Hematopoietic multipotent progenitor cell treated with erythropoietin and hydrocortisone succinate and interleukin-3 and kit ligand, for 4 days (in vitro differentiated cells): ENCODE data around the gene DMWD.
"Not testable (repeated sequence)": the region's sequence is repeated elsewhere in the genome, so short reads cannot be mapped to it uniquely, and the experiment has no call there.

ENCODE experiments used
- DNase-seq: peaks from one replicate; pipeline ENCODE4 v3.0.0-alpha.2; 2015

The DMWD gene

DNA sequence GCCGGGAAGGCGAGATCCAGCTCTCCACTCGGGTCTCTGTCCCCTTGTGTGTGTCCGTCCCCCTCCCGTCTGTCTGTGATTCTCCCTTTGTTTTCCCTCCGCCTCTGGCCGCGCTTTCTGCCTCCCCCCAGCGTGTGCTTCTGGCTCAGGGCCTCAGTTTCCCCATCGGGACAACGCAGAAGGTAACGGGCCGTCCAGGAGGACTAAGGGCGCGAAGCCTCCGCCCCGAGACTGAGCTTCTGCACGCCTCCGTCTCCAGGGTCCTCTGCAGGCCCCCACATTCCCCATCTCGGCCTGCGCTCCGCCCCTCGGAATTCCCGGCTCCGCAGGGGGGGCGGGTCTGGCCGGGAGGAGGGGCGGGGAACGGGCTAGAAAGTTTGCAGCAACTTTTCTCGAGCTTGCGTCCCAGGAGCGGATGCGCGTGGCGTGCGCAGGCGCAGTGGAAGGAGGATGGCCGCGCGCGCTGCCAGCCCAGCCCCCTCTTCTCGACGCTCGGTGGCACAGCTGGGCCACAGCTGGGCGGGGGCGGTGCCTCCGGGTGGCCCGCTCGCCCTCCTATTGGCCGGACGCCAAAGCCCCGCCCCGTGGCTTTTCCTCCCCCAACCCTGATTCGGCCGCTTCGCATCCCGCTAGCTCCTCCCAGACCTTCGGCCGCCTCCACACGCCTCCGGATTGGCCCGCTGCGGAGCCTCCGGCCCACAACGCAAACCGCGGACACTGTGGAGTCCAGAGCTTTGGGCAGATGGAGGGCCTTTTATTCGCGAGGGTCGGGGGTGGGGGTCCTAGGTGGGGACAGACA lies 23.5 kb downstream of the DMWD start, which contains the start of gene SIX5:
TSS of gene SIX5 (minus strand) at position 269 of the 799 bp plus-strand sequence. CDS start 408 bp downstream, outside the sequence.
- peak; percentile 98 for DNase-seq

DNA sequence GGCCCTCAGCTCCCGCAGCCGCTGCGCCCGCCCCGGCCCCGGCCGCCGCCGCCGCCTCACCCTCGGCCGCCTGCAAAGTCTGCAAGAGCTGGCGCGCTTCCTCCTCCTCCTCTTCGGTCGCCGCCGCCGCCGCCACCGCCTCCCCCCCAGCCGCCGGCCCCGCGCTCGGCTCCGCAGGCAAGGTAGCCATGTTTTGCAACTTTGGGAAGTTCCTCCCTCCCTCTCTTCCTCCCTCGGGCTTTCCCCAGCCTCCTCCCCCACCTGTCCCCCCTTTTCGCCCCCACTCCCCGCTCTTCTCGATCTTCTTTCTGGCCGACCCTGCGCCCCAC lies 24.0 kb downstream of the DMWD start:
- peak; percentile 65 for DNase-seq

DNA sequence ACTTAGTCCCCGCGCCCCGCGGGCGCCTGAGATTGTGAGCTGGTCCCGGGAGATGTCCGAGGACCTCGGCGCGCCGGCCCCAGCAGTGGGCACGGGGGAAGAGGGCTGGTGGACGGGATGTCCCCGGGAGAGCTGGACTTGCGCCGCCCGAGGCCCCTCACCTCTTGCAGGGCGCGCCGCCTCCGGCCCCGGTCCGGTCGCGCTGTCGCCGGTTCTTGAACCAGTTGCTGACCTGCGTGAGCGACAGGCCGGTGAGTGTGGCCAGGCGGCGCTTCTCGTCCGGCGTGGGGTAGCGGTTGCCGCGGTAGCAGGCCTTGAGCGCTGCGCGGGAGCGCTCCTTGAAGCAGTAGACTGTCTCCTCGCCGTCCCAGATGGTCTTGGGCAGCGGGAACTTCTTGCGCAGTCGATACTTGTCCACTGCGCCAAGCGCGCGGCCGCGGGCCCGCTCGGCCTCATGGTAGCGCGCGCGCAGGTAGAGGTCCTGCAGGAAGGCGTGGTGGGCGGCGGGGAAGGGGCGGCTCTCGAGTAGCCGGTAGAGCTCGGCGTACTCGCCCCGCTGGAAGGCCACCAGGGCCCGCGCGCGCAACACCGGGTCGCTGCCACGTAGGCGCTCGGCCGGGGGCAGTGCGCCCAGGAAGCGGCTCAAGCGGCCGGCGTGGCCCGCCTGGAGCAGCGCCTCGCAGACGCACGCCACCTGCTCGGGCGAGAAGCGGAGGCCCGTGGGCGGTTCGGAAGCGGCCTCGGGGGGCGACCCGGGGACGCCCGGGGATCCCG lies 24.6 kb downstream of the DMWD start:
- DNase-seq, result peak; percentile 60

DNA sequence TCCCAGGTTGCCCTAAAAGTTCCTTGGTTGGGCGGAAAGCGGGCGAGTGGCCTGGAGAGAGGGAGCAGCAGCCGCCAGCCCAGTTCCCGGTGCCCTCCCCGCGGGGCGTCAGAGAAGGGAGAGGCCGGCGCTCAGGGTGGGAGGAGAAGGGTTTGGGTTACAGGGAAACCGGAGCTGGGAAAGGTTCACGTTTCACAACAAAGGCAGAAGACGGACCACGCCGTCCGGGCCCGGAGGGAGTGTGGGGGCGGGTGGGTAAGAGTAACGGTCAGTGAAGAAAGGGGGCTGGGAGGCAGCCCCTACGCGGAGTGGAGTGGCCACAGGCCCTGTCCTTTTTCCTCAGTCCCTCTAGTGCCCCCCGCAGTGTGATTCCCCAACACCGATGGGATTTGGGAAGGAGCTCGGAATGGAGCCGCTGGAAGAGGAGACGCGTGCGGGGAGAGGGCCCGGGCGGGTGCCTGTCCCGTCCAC lies 25.2 kb downstream of the DMWD start:
- no peak for DNase-seq

DNA sequence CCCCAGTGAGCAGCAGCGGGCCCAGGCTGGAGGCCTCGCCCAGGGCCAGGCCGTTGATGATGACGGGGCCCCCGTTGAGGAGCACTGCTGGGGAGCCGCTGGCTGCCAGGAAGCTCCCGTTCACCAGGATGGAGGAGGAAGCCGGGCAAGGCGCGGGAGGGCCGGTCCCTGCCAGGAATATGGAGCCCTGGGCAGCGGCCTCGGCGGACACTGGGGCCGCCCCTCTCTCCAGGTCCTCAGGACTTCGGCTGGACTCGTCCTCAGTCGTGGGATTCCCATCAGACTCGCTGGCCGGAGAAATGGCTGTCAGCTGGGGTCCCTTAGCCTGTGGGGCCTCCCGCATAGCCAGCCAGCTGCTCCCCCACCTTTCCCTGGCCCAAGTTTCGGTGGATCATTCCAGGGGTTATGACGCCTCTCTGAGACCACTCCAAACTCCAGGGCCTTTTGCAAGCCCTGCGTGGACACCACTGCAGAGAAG lies 25.7 kb downstream of the DMWD start:
- DNase-seq, result no peak

DNA sequence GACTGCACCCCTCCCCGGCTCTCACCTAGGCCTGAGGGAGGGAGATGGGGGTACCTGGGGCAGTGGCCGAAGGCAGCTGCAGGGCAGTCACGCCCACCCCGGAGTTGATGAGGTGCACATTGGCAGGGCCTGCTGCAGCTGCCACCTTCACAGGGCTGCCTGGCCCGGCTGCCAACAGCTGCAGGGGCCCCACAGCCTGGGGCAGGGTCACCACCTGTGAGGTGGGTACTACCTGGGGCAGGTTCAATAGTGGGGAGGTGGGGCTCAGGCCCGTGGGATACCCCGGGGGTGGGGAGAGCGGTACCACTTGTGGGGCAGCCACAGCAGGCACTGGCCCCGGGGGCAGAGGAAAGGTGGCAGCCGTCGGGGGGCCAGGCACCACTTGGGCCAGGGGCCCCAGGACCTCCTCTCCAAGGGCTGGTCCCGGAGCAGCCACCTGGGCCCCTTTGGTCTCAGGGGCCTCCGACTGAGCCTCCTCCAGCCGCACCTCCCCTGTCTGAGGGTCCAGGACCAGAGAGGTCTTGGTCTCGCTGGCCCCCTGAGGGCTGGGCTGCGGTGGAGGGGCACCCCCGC lies 26.3 kb downstream of the DMWD start:
- no peak for DNase-seq

DNA sequence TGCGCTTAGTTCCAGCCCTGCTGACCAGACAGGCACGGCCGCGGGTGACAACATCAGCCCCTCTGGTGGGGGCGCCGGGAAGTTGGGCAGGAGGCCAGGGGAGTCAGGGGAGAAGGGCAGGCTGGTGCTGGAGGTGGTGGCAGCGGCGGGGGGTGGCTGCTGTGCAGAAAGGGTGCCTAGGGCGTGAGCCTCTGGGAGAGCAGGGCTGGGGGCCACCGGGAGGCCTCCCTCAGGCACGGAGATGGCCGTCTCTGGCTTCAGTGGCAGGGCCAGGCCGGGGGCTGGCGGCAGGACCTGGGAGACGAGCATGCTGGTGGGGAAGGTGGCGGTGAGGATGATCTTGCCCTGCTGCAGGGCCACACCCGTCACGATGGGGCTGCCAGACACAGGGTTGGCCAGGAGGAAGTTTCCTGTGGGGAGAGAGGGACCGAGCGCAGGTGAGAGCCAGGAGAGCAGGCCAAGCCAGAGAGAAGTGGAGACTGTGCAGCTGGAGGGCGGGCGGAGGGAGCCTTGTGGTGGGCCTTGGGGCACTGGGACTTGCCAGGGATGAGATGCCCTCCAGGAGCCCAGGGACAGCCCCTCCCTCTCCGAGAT lies 26.8 kb downstream of the DMWD start:
- no peak for DNase-seq

DNA sequence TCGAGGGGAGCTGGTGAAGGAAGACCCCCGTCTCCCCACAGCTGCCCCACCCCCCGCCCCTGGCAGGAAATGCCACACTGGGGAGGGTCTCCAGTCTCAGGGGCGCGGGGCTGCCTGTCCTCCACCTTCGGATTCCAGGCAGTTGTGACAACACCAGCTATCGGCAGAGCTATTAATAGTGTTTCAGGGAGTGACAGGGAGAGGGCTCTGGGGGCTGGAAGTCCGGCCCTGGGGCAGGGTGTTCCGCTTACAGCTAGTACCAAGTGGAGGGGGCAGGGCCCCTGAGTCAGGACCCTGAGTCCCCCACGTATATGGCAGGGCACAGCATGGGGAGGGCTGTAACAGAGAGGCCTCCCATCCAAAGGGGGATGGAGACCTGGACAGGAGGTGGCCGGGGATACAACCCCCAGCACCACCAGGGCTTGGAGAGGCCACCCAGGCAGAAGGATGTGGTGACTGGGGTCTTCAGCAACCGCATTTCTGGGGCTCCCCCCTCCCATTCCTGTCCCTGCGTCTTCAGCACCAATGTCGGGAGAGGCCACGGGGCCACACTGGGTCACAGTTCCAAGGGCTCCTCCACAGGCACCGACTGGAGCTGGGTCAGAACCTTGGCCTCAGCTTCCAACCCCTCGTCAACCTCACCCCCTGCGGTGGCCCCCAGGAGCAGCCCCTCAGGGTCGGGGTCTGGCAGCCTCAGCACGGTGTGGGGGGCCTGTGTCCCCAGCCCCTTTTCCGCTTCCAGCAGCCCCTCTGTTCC lies 27.5 kb downstream of the DMWD start:
- no peak for DNase-seq

DNA sequence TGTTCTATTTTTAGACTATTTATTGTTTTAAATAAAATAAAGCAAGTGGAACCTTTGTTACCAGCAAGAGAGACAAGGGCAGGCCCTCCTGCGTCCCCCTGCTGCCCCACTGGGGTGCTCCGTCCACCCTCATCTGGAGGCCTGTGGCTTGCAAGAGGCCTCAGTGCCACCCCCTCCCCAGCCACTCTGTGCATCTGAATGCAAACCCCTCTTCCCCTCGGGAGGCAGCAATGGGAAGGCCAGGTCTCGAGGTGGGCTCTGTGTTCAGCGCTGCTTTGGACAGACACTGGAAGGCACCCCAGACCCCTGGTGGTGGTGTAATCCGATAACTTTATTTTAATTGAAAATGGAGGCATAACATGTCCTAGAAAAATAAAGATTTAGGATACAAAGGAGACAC lies 28.2 kb downstream of the DMWD start:
- DNase-seq, result no peak

DNA sequence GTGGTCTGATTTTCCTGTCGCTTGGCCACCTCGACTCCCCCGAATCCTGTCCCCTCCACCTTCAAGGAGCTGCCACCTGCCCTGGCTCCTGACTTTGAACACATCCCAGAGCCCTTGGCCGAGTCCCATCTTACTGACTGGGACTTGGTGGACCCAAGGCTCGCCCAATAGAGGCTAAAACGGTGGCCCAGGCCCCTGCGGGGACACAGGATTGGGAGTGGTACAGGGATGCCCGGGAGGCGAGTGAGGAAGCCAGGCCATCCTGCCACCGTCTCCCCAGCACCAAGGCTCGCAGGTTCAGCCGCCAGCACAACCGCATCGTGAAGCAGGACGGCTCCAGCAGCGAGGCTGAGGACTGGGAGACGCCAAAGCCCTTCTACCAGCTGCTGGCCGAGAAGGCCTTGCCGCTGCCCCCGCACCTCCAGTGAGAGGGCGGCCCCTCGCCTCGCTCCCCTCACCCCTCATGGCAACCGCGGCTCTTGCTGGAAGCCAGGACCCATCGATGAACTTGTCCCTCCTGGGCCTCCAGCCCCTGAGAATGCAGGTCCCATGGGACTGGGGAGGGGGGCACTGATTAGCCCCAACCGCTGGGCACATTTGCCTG lies 28.9 kb downstream of the DMWD start:
- DNase-seq, result no peak

DNA sequence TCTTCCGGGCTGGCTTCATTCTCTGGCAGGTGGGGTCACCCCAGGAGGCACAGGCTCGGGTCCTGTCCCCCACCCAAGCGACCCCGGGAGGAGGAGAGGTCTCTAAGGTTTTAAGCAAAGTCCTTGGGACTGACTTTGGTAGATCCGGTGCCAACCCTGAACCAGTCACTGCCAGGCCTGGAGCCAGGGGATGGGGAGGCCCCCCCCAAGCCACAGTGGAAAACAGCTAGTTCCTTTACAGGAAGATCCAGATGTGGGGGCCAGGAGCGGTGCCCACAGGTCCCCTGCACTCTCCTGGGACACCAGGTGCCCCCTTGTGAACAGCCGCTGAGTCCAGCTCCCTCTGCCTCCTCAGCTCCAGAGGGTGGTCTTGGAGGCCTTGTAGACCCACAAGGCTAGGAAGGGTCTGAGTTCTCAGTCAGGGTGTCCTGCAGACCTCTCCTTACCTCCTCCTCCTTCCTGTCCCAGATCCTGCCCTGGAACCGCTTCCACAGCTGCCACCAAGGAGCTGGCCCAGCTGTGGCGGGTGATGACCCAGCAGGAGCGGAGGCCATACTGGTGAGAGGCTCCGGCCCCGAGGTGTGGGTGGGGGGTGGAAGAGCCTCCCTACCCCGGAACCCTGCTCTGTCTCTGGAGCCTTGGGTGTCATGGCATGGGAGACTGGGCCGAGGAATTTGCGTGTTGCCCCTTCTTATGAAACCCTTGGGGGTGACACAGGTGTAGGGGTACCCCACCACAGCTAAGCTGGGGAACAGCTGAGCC lies 29.6 kb downstream of the DMWD start:
- no peak for DNase-seq

DNA sequence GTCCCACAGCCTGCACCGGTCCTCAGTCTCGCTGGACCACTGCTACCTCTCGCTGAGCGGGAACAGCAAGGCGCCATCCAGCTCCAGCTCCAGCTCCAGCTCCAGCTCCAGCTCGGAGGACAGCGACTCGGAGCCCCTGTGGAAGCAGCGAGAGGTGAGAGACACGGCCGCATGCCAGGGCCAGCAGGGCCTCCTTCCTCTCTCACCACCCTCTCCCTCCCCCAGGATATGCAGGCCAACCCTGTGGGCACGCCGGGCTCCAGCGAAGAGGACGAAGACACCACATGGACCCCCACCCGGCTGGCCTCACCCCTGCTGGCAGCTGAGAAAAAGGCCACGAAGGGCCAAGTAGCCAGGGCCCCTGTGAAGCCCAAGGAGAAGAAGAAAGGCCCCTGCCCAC lies 30.9 kb downstream of the DMWD start:
- no peak for DNase-seq

DNA sequence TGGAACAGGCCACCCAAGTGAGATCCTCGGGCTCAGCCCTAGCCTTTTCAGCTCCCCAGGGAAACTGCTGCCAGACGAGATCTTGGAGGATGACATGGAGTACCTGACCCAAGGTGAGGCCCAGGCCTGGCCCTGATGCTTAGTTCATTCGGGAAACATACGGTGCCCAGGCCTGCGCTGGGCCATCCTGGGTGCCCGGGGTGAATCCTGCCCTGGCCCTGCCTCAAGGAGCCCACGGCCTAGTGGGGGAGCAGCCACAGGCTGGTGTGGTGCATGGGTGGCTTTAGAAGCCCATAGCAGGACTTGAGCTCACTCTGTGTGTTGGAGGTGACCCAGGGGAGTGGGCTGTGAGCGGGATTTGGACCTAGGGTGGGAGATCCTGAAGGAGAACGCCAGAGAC lies 33.7 kb downstream of the DMWD start:
- DNase-seq, result no peak

DNA sequence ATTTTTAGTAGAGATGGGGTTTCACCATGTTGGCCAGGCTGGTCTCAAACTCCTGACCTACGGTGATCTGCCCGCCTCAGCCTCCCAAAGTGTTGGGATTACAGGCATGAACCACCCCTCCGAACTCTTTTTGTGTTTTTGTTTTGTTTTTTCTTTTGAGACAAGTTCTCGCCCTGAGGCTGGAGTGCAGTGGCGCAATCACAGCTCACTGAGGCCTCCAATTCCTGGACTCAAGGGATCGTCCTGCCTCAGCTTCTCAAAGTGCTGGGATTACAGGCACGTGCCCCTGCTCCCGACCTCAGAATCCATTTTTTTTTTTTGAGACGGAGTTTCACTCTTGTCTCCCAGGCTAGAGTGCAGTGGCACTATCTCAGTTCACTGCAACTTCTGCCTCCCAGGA lies 35.0 kb downstream of the DMWD start:
- DNase-seq, result no peak

DNA sequence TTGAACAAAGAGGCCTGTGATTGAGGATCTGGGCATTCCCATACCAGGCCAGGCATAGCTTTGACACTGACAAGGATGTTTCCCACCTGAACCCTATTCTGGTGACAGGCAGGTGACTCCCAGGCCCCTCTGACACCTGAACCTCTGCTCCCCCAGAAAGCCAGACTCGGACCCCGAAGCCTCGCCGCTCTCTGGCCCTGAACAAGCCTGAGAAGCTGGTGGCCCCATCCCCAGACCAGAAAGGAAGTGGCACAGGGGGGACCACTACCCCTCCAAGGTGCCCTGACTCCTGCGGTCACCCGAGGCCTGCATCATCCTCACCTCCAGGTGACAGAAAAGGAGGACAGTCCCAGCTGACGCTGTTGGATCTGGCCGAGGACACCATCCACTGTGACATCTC lies 38.3 kb downstream of the DMWD start:
- DNase-seq, result no peak

DNA sequence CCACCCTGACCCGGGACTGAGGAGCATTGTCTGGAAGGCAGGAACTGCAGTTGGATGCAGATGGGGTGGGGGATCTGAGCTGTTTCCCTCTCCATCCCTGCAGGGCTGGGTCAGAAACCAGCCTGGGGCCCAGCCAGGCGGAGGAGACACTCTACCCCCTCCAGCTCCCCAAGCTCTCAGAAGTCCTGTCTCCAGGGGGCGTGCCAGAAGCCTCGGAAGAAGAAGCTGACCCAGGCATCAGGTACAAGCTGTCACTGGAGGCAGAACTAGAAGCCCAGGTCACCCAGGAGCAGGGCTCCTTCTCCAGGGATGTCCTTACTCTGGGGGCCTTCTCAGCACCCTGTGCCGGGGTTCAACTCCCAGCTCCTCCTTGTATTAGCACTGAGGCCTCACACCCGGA lies 39.1 kb downstream of the DMWD start:
- no peak for DNase-seq

DNA sequence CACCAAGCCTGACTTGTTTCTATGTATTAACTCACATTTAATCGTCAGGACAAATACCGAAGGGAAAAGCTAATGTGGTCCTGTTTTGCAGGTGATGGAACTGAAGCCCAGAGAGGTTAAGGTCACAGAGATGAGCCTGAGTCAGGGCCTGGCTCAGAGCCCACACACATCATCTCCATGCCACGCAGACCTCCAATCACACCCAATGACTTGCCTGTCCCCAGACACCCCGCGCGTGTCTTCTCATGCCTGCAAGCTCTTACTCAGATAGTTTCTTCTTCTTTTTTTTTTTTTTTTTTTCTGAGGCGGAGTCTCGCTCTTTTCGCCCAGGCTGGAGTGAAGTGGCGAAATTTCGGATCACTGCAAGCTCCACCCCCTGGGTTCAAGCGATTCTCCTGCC lies 40.0 kb downstream of the DMWD start:
- no peak for DNase-seq

DNA sequence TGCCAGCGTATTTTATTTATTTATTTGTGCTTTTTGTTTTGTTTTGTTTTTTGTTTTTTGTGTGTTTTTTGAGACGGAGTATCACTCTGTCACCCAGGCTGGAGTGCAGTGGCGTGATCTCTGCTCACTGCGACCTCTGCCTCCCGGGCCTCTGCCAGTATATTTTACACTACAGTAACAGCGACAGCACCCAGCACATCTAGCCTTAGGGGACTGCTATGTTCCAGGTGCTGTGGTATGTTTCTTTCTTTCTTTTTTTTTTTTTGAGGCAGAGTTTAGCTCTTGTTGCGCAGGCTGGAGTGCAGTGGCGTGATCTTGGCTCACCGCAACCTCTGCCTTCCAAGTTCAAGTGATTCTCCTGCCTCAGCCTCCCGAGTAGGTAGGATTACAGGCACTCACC lies 41.2 kb downstream of the DMWD start:
- DNase-seq, result not testable (repeated sequence)

DNA sequence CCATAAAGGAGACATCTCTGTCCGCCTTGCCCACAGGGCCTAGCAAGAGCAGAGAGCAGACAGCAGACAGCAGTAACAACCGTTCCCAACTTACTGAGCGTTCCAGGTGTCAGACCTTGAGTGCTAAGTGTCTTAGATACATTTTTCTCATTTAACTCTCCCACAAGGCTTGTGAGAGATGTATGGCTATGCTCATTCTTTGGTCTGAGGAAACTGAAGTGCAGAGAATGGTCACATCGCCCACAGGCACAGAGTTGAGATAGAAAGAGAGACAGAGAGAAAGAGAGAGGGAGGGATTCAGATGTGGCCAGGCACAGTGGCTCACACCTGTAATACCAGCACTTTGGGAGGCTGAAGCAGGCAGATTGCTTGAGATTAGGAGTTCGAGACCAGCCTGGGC lies 45.1 kb downstream of the DMWD start:
- DNase-seq, result no peak

DNA sequence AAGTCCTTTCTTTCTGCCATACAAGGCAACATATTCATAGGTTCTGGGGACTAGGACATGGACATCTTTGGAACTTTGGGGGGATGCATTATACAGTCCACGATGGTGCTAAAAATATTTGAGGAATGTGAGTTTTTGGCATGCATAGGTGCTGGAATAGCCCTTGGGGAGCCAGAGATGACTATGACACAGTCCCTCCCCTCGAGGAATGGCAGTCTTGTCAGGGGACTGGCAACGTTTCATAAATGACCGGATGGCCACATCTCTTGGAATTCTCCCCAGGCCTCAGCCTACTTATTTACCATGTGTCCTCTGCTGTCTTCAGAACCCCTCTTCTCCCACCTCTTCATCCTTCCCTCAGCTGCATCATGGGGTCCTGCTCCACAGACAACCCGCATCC lies 45.8 kb downstream of the DMWD start:
- DNase-seq, result no peak

DNA sequence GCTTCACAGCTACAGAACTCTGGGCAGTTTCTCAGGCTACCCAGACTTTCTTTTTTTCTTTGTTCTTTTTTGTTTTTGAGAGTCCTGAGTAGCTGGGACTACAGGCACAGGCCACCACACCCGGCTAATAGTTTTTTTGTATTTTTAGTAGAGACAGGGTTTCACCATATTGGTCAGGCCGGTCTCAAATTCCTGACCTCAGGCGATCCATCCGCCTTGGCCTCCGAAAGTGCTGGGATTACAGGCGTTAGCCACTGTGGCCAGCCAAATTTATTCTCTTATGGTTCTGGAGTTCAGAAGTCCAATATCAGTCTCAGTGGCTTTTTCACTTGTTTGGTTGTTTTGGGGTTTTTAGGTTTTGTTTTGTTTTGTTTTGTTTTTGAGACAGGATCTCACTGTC lies 47.0 kb downstream of the DMWD start:
- DNase-seq, result no peak

DNA sequence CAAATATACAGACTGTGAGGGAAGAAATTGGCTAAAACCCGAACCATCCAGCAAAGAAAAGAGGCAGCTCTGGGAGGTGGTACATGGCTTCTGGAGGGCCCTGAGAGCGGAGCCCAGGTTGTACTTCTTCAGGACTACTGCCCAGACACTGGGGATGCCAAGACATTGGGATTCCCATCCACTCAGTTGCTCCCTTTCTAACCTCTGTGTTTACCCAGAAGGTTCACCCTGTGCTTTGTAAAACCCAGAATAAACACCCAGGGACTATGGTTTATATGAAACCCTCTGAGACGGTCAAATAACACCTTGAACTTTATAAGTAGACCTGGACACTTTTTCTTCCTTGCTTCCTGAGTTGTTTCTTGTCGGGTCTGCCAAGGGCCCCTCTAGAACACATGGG lies 49.7 kb downstream of the DMWD start:
- no peak for DNase-seq
